Measurements from ENCODE around the gene TCF25.
A peak's percentile ranks its signal among the peaks of the same experiment; 100 is the strongest.

TCF25 gene

DNA sequence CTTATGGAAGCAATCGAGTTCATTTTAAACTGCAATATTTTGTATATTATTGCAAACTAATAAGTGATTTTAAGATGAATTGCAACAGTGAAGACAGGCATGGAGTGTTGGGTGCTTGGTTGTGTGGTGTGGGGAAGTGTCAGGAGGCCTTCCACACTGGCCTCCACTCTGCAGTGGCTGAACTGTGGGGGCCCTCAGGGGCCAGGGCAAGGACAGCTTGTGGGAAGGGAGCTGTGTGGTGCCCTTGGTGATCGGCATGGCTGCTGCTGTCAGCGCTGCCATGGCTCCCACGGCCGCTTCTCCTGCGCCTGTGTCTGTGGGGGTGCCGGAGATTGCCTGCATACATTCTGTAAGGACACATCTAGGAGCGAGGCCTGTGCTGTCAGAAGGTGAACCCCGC, 19.2 kb downstream of the TCF25 start:
- no peak; the same call in 1 of the 2 replicates for TF ChIP-seq POLR2A (IDR thresholded peaks at IDR 0.05; ENCODE audit: low read depth, low read length)
- no peak for TF ChIP-seq POLR2AphosphoS5 (IDR thresholded peaks at IDR 0.05; ENCODE audit: low read depth, low read length)
- no peak for TF ChIP-seq TAF1 (IDR thresholded peaks at IDR 0.05; ENCODE audit: borderline replicate concordance, low read depth, low read length)
- no peak for FAIRE-seq
- DNase-seq (ENCODE audit: insufficient read length) = no peak

DNA sequence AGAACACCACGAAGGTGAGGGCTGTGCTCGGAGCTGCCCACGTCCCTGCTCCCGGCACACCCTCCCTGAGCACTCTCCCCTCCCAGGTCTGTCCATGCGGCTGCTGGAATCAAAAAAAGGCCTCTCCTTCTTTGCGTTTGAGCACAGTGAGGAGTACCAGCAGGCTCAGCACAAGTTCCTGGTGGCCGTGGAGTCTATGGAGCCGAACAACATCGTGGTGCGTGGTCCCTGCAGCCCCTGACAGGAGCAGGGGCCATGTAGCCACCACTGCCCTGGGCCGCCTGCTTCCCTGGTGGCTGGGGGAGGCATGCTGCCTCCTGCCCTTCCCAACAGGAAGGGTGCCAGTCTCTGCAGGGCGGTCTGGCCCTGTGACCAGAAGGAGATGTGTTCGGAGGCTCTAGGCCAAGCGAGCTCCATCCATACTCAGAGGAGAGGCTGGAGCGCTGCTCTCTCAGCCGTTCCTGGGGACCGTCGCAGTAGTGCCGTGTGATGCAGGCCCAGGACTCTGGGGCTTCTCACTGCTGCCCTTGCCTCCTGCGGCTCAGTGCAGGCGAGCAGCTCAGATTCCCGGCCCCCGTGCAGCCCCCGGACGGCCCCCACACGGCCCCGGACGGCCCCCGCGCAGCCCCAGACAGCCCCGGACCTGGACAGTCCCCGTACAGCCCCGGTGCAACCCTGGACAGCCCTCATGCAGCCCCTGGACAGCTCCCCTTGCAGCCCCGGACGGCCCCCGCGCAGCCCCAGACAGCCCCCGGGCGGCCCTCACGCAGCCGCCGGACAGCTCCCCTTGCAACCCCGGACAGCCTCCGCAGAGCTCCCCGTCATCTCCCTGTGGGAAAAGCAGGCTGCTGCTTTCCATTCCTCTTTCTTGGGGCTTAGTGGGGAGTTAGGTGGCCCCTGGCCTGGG, 20.5 kb downstream of the TCF25 start:
- no peak for FAIRE-seq
- DNase-seq (ENCODE audit: insufficient read length) = no peak
- TF ChIP-seq POLR2AphosphoS5 (IDR thresholded peaks at IDR 0.05; ENCODE audit: low read depth, low read length) = peak; percentile 50; the same call in 1 of the 2 replicates
- TF ChIP-seq POLR2A (IDR thresholded peaks at IDR 0.05; ENCODE audit: low read depth, low read length) = 0 out of 2 replicates have a peak, but pooled peaks have one; percentile 10
- TF ChIP-seq TAF1 (IDR thresholded peaks at IDR 0.05; ENCODE audit: borderline replicate concordance, low read depth, low read length) = no peak

DNA sequence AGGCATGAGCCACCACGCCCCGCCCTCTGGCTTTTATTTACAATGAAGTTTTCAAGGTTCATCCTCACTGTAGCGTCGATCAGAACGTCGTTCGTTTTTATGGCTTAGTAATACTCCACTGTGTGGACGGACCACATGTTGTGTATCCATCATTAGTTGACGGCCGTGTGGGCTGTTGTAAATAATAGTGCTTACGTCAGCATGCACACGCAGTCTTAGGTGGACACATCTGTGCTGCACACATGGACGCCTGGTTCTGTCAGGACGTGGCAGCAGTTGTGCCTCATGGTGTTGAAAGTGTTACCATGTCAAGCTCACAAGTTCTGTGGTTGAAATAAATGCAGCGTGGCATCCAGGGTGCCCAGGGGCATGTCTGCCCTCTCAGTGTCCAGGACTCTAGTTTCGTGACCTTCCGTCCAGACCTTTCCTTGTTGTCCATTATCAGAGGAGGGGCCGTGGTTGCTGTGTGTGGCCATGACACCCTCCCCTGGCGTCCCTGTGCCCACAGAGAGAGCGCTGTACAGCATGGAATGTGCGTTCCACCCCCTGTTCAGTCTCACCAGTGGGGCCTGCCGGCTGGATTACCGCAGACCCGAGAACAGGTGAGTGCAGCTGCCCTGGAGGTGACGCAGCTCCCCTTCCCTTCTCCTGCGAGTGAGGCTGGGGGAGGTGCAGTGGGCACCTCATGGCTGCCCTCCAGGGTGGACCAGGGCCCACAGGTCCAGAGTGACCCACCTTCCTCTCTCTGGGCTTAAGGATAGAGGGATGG, 22.3 kb downstream of the TCF25 start:
- TF ChIP-seq POLR2A (IDR thresholded peaks at IDR 0.05; ENCODE audit: low read depth, low read length) (no peak), TAF1 (IDR thresholded peaks at IDR 0.05; ENCODE audit: borderline replicate concordance, low read depth, low read length) (no peak), POLR2AphosphoS5 (IDR thresholded peaks at IDR 0.05; ENCODE audit: low read depth, low read length) (peak; percentile 26; the same call in 1 of the 2 replicates)
- FAIRE-seq (no peak), DNase-seq (ENCODE audit: insufficient read length) (no peak)

DNA sequence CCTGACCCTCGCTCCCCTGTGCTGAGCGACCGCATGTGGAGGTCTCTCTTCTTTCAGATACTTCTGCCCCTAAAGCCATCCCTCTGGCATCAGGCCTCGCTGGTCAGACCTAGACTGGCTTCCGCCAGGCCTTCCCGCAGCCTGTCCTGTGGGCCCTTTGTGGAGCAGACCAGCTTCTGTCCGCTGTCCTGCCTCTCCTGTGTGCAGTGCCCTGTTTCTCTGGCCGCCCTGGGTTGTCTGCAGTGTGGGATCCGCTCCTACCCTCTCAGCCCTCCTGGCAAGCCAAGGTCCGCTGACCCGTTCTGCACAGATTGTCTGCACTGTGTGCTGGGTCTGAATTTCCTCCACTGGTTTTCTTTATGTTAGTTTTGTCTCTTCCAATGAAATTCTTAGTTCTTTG, 23.8 kb downstream of the TCF25 start:
- FAIRE-seq = no peak
- TF ChIP-seq POLR2A (IDR thresholded peaks at IDR 0.05; ENCODE audit: low read depth, low read length) = no peak
- TF ChIP-seq TAF1 (IDR thresholded peaks at IDR 0.05; ENCODE audit: borderline replicate concordance, low read depth, low read length) = no peak
- no peak for TF ChIP-seq POLR2AphosphoS5 (IDR thresholded peaks at IDR 0.05; ENCODE audit: low read depth, low read length)
- no peak for DNase-seq (ENCODE audit: insufficient read length)

DNA sequence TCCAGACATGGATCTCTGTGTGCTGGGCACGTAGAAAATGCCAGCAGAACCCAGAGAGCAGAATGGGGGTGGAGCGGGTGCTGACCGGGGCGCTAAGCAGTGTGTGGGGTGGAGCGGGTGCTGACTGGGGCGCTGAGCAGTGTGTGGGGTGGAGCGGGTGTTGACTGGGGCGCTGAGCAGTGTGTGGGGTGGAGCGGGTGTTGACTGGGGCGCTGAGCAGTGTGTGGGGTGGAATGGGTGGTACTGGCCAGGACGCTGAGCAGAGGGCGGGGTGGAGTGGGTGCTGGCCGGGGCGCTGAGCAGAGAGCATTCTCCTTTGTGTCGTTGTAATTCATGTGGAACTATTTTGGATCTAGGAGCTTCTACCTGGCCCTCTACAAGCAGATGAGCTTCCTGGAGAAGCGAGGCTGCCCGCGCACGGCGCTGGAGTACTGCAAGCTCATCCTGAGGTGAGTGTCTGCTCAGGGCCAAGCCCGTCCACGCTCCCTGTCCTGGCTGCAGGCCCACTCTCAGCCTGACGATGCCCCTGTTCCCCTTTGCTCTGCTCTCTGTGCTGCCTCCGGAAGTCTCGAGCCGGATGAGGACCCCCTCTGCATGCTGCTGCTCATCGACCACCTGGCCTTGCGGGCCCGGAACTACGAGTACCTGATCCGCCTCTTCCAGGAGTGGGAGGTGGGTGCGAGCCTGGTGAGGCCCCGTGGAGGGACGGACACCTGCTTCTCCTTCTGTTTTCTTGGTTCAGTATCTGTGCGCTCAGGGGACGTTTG, 25.0 kb downstream of the TCF25 start:
- no peak for DNase-seq (ENCODE audit: insufficient read length)
- TF ChIP-seq POLR2A (IDR thresholded peaks at IDR 0.05; ENCODE audit: low read depth, low read length) (no peak), TAF1 (IDR thresholded peaks at IDR 0.05; ENCODE audit: borderline replicate concordance, low read depth, low read length) (no peak), POLR2AphosphoS5 (IDR thresholded peaks at IDR 0.05; ENCODE audit: low read depth, low read length) (no peak)
- FAIRE-seq = no peak

DNA sequence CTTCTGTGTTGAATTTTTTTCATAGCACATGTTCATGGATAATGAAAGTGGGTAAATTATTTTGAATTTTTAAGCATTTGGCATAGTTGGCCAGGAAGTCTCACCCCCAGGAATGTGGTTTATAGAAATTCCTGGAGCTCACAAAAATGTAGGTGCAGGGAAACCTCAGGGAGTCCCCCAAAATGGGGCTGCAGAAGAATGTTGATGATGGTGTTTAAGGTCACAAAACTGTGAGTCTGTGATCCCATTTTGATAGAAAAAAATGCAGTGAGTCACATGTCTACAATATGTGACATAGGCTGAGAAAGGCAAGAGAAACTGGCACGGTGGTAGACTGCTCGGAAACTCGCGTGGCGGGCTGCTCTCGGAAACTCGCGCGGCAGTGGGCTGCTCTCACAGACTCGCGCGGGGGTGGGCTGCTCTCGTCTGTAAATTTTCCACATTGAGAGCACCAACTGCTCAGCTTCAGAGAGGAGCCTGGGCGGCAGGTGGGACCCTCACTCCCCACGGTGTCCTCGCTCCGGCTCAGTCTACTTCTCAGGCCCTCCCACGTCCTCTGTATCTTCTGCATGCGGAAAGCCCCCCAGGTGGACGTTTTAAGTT, 26.6 kb downstream of the TCF25 start:
- TF ChIP-seq POLR2A (IDR thresholded peaks at IDR 0.05; ENCODE audit: low read depth, low read length) = no peak
- TF ChIP-seq TAF1 (IDR thresholded peaks at IDR 0.05; ENCODE audit: borderline replicate concordance, low read depth, low read length) = no peak
- no peak for TF ChIP-seq POLR2AphosphoS5 (IDR thresholded peaks at IDR 0.05; ENCODE audit: low read depth, low read length)
- no peak for FAIRE-seq

DNA sequence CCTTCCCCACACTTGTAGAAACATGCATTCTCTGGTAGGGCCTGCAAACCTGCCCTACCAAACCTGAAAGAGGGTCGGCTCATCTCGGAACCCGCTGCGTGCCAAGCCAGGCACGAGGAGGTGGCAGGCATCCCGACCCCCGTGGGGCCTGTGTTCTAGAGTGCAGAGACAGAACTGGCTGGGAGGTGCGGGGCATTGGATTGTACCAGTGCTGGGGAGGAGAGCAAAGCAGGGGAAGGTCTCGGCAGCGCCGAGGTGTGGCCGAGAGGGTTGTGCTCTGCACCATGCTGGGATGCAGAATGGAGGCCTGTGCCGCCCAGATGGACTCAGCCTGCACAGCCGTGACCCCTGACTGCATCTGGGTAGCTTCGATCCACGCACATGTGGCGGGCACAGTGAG, 27.5 kb downstream of the TCF25 start:
- TF ChIP-seq POLR2A (IDR thresholded peaks at IDR 0.05; ENCODE audit: low read depth, low read length) = no peak
- no peak for DNase-seq (ENCODE audit: insufficient read length)
- no peak for FAIRE-seq

More for the DNA sequence above, 26.6 kb downstream of the TCF25 start:
- no peak for DNase-seq (ENCODE audit: insufficient read length)

DNA sequence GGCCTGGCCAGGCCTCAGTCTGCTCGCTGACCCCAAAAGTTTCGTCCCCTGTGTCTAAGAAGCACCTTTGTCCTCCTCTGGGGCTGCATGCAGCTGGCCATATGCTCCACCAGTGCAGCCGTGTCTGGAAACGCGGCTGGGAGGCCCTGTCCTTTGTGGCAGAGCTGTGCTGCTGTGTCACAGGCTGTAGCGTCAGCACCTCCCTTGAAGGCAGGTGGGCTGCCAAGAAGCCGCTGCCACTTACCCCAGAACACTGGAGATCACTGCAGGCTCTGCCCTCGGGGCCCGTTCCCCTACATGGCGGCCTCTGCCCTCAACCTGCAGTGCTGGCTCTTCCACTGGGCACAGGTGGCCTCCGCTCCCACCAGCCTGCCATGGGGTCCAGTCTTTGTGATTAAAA, 29.6 kb downstream of the TCF25 start:
- TF ChIP-seq POLR2AphosphoS5 (IDR thresholded peaks at IDR 0.05; ENCODE audit: low read depth, low read length) = no peak
- no peak for TF ChIP-seq POLR2A (IDR thresholded peaks at IDR 0.05; ENCODE audit: low read depth, low read length)
- no peak for TF ChIP-seq TAF1 (IDR thresholded peaks at IDR 0.05; ENCODE audit: borderline replicate concordance, low read depth, low read length)
- DNase-seq (ENCODE audit: insufficient read length) (no peak), FAIRE-seq (no peak)

DNA sequence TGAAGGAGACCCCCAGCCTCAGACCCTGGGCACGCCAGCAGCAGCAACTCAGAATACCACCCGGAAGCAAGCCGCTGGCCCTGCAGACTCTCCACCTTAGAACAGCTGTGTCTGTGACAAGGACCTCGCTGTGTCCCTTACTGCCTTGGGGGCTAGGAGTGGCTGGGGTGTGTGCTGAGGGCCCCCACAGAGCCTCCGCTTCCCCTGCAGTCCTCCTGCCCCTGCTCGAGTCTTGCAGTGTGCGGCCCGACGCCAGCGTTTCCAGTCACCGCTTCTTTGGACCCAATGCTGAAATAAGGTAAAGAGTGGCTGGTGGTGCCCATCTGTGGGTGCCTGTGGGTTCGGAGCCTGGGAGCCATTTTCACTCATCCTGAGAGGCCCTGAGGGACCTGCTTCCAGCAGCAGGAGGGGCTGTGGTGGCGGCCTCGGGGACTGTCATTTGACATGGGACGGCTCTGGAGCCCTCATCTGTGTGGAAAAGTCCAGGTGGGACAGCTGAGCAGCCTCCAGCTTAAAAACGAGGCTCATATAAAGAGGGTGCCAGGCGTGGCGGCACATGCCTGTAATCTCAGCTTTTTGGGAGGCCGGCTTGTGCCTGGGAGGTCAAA, 30.6 kb downstream of the TCF25 start:
- FAIRE-seq = no peak
- no peak for TF ChIP-seq TAF1 (IDR thresholded peaks at IDR 0.05; ENCODE audit: borderline replicate concordance, low read depth, low read length)
- TF ChIP-seq POLR2A (IDR thresholded peaks at IDR 0.05; ENCODE audit: low read depth, low read length) = no peak
- no peak for TF ChIP-seq POLR2AphosphoS5 (IDR thresholded peaks at IDR 0.05; ENCODE audit: low read depth, low read length)

DNA sequence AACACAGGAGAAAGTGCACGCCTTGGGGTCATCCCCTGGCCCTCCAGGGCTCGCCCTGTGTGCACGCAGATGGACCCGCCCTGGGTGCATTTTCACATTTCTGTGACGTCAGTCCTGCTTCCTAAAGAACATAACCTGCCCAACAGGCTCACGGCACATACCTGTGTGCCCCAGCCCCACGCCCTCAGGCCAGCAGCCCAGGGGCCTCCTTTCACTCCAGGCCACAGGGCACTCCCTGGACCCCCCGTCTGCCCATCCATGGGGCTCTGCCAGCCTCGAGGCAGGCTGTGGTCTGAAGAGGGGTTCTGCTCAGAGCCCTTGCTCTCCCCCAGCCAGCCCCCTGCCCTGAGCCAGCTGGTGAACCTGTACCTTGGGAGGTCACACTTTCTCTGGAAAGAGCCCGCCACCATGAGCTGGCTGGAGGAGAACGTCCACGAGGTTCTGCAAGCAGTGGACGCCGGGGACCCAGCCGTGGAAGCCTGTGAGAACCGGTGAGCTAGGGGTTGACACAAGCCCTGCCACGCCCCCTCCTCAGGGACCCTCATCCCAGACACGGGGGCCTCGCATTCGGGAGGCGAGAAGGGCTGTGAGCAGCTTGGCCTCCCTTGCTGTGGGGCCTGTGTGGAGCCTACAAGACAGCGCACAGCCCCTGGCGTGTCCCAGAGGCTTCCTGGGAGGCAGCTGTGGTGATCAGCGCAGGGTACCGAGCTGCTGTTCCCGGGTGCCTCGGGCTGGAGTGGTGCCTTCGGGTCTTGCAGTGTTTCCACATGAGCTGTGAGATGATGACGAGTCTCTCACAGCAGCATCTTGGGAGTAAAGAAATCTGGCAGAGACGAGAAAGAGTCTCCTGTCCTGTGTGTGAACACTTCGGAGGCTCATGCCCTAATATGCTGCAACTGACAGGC, 31.5 kb downstream of the TCF25 start:
- FAIRE-seq (no peak), DNase-seq (ENCODE audit: insufficient read length) (no peak)
- no peak for TF ChIP-seq POLR2AphosphoS5 (IDR thresholded peaks at IDR 0.05; ENCODE audit: low read depth, low read length)
- peak; percentile 16; the same call in 1 of the 2 replicates for TF ChIP-seq POLR2A (IDR thresholded peaks at IDR 0.05; ENCODE audit: low read depth, low read length)

More for the DNA sequence above, 30.6 kb downstream of the TCF25 start:
- DNase-seq (ENCODE audit: insufficient read length) = no peak
